Measurements from ENCODE around the gene FYN. TPM values are rescaled to one million over a fixed set of nuclear protein-coding genes. Genes with fewer than 3 reads are reported as not detected.

FYN gene
- total RNA-seq, 1 experiment from 2014 or later, result 18.5 TPM

GRCh38 chr6:111691345-111692225, 181.7 kb downstream of the FYN start:
- ATAC-seq, result no peak
- Histone ChIP-seq H3K4me2 (ENCODE audit: low read length) (no peak overlapping the region), H3K9me2 (ENCODE audit: insufficient read depth) (no peaks in the 10 kb centered on the region), H3K9ac (ENCODE audit: low read length) (no peak overlapping the region), H3K27me3 (ENCODE audit: insufficient read depth, low read length) (no peaks in the 10 kb centered on the region), H3K27ac (ENCODE audit: low read depth, low read length) (no peak overlapping the region), H3K9me3 (ENCODE audit: control insufficient read depth in 1 of 2, insufficient read depth in 1 of 2, low read depth in 1 of 2, low read length in 2 of 2) (no peaks in the 10 kb centered on the region), H3K4me1 (ENCODE audit: control insufficient read depth in 1 of 2, insufficient read depth in 2 of 2, low read length in 2 of 2) (peaks cover 7 to 9% of the 10 kb centered on the region in 2 experiments; a peak in 2 of 4 replicates), H3K36me3 (ENCODE audit: control insufficient read depth in 1 of 2, insufficient read depth in 2 of 2, low read length in 2 of 2) (no peaks in the 10 kb centered on the region), H3K79me2 (ENCODE audit: insufficient read depth, low read length) (no peaks in the 10 kb centered on the region), H4K20me1 (ENCODE audit: insufficient read depth) (no peaks in the 10 kb centered on the region), H3K4me3 (replicated peaks in 1 of 2; ENCODE audit: low read depth in 1 of 2, low read length in 2 of 2) (no peak overlapping the region), H2AFZ (ENCODE audit: low read depth, low read length, poor library complexity, severe bottlenecking) (no peak overlapping the region)
- ChIA-PET POLR2A (no interaction called here), RAD21 (ENCODE audit: low non-redundant PET in 1 of 2, low total read pairs in 2 of 2, uncharacterized antibody in 2 of 2, unreplicated experiment in 2 of 2) (no interaction called here), CTCF (no interaction called here)
- no peak for DNase-seq (ENCODE audit: low read depth, low spot score)
- TF ChIP-seq EZH2 (IDR thresholded peaks at IDR 0.05), result no peak
- TF ChIP-seq JUND (IDR thresholded peaks at IDR 0.05), result no peak
- no peak for TF ChIP-seq SRF (IDR thresholded peaks at IDR 0.05; ENCODE audit: low read depth)
- TF ChIP-seq ELF1 (IDR thresholded peaks at IDR 0.05; ENCODE audit: borderline replicate concordance, low read depth), result no peak
- no peak for TF ChIP-seq ZBTB33 (IDR thresholded peaks at IDR 0.05; ENCODE audit: extremely low read depth, insufficient replicate concordance, low read length)
- no peak for TF ChIP-seq MAX (IDR thresholded peaks at IDR 0.05)
- TF ChIP-seq SIN3A (IDR thresholded peaks at IDR 0.05; ENCODE audit: low read depth), result no peak
- TF ChIP-seq TCF7L2 (IDR thresholded peaks at IDR 0.05; ENCODE audit: borderline replicate concordance, extremely low read depth, insufficient read depth, insufficient read length), result no peak
- no peak for TF ChIP-seq CEBPB (IDR thresholded peaks at IDR 0.05; ENCODE audit: low read depth)
- no TSS peak for BruUV-seq (replicated peaks)
- intact Hi-C loops (cut with micrococcal nuclease), result no loop called here
